Lung (tissue), 12 donors: ENCODE results near the gene LPCAT1. TPM values are rescaled to one million over a fixed set of nuclear protein-coding genes. Genes with fewer than 3 reads are reported as not detected.

ENCODE experiments used
- ATAC-seq: fragments of 200-7000 bp; cut with Tn5 transposase; one replicate; pipeline ENCODE4 v1.9.1; 2020; ENCODE audit warnings: moderate number of reproducible peaks; ENCODE audit not compliant: insufficient read depth, low FRiP score
- DNase-seq, 3 donors: peaks; one replicate each; pipeline ENCODE4 v3.0.0-alpha.2; 2013 to 2017
- H3K27ac ChIP-seq, 2 donors: one replicate each; pipeline ENCODE4 v1.5.1; 2013; ENCODE audit warnings: mild to moderate bottlenecking in 2 of 2, moderate library complexity in 2 of 2, control low read depth in 1 of 2, inconsistent platforms in 1 of 2, low read depth in 1 of 2, low read length in 1 of 2
- H3K27me3 ChIP-seq, 3 donors: one replicate each; pipeline ENCODE4 v1.5.1; 2013; ENCODE audit warnings: low read length in 2 of 3; ENCODE audit not compliant: control insufficient read depth in 3 of 3, insufficient read depth in 3 of 3
- H3K36me3 ChIP-seq, 4 donors: one replicate each; pipeline ENCODE4 v1.5.1; 2013; ENCODE audit warnings: low read length in 4 of 4, mild to moderate bottlenecking in 1 of 4, moderate library complexity in 1 of 4; ENCODE audit not compliant: control insufficient read depth in 4 of 4, insufficient read depth in 4 of 4
- H3K4me1 ChIP-seq, 5 donors: one replicate each; pipeline ENCODE4 v1.5.1; 2013; ENCODE audit warnings: low read length in 5 of 5, mild to moderate bottlenecking in 2 of 5, moderate library complexity in 1 of 5; ENCODE audit not compliant: control insufficient read depth in 5 of 5, insufficient read depth in 5 of 5
- H3K4me3 ChIP-seq: one replicate; pipeline ENCODE4 v1.5.1; 2013; ENCODE audit warnings: mild to moderate bottlenecking, control low read depth, moderate library complexity
- H3K9ac ChIP-seq, 2 donors: one replicate each; pipeline ENCODE4 v1.5.1; 2013; ENCODE audit warnings: low read length in 2 of 2, control low read depth in 1 of 2; ENCODE audit not compliant: insufficient read depth in 1 of 2
- H3K9me3 ChIP-seq, 4 donors: one replicate each; pipeline ENCODE4 v1.5.1; 2013; ENCODE audit warnings: low read length in 3 of 4, mild to moderate bottlenecking in 1 of 4, moderate library complexity in 1 of 4; ENCODE audit not compliant: control insufficient read depth in 4 of 4, insufficient read depth in 3 of 4
- CTCF ChIP-seq: IDR thresholded peaks from 2 replicates; pipeline ENCODE4 v1.5.1; 2012; ENCODE audit warnings: mild to moderate bottlenecking; ENCODE audit errors: control extremely low read depth, extremely low read depth
- WGBS, 2 donors: extraction: QIAGEN DNeasy Blood & Tissue Kit; methylation state at CpG; one replicate each; pipeline ENCODE4 v1.1.7; 2013; 5-methylcytosine and 5-hydroxymethylcytosine counted together
- polyA plus RNA-seq, 2 donors: library from polyadenylated mRNA; stranded (reverse); fragments of 200-250 nt; gene quantifications; one replicate each; pipeline ENCODE4 v1.2.1, GENCODE V29; 2013
- total RNA-seq, 2 donors: library from RNA; depleted of rRNA in 1 of 2; stranded (reverse); fragments of >200 nt in 1 of 2; gene quantifications; one replicate each; pipeline ENCODE4 v1.2.1, GENCODE V29; 2014 to 2021
- donor health status: control.
- donor health status: control.
- donor health status: Bipolar disorder and iron deficiency.
- donor health status: healthy.
- donor health status: DM: yes; HTN: yes; CAD: no.

LPCAT1 gene
- total and polyA plus RNA-seq, 4 donors, result 198 to 669 (median 443) TPM

GRCh38 chr5:1514027-1514818, 9.5 kb downstream of the LPCAT1 start:
- WGBS, 2 donors, result 80 to 81% methylated on average over 30 of the region's 30 CpGs
- TF ChIP-seq CTCF, result no peak
- Histone ChIP-seq H3K27me3 (no peaks in the 10 kb centered on the region), H3K9me3 (no peaks in the 10 kb centered on the region), H3K4me1 (peaks cover 0 to 24% (median 17%) of the 10 kb centered on the region in 5 donors), H3K27ac (peak overlapping the region in 1 of 2 donors; percentile 28), H3K9ac (no peak overlapping the region), H3K4me3 (no peak overlapping the region), H3K36me3 (peaks cover 0 to 37% (median 2%) of the 10 kb centered on the region in 4 donors)
- no peak for ATAC-seq
- DNase-seq, result peak in 1 of 3 donors; percentile 7

- peaks cover 0 to 25% (median 20%) of the 10 kb centered on the region in 5 donors for H3K4me1 ChIP-seq
- DNase-seq, result no peak
- H3K27ac ChIP-seq, result peak overlapping the region in 1 of 2 donors; percentile 35
- 40 to 51% methylated on average over 26 of the region's 26 CpGs for WGBS, 2 donors
- ATAC-seq, result no peak
- H3K27me3 ChIP-seq, result no peaks in the 10 kb centered on the region
- H3K4me3 ChIP-seq, result no peak overlapping the region
- no peak for TF ChIP-seq CTCF
- no peaks in the 10 kb centered on the region for H3K9me3 ChIP-seq
- H3K36me3 ChIP-seq, result peaks cover 0 to 36% (median 0%) of the 10 kb centered on the region in 4 donors
- no peak overlapping the region for H3K9ac ChIP-seq
Observed at GRCh38 chr5:1513326-1514026, 10.3 kb downstream of the LPCAT1 start.

GRCh38 chr5:1512541-1513291, 11.0 kb downstream of the LPCAT1 start:
- no peak for TF ChIP-seq CTCF
- Histone ChIP-seq H3K4me3 (no peak overlapping the region), H3K27me3 (no peaks in the 10 kb centered on the region), H3K27ac (peak overlapping the region in 1 of 2 donors; percentile 35), H3K9ac (no peak overlapping the region), H3K36me3 (peaks cover 0 to 34% (median 2%) of the 10 kb centered on the region in 4 donors), H3K9me3 (no peaks in the 10 kb centered on the region), H3K4me1 (peaks cover 0 to 29% (median 18%) of the 10 kb centered on the region in 5 donors)
- ATAC-seq (no peak), DNase-seq (peak in 1 of 3 donors; percentile 12)
- WGBS, 2 donors, result 87 to 91% methylated on average over 20 to 25 of the region's 25 CpGs
